GM06990 (cell line): ENCODE data around the gene PHYHD1.

Source experiments
- DNase-seq: peaks from one replicate; pipeline ENCODE4 v3.0.0-alpha.2; 2011; ENCODE audit not compliant: insufficient read length; ENCODE audit errors: extremely low read depth
- H3K27me3 ChIP-seq: replicated peaks from 2 replicates; pipeline ENCODE4 v1.6.0; 2011; ENCODE audit warnings: low read length; ENCODE audit not compliant: control insufficient read depth, insufficient read depth
- H3K36me3 ChIP-seq: 2 replicates; pipeline ENCODE4 v1.5.1; 2011; ENCODE audit warnings: low read length; ENCODE audit not compliant: control insufficient read depth, insufficient read depth
- H3K4me3 ChIP-seq: replicated peaks from 2 replicates; pipeline ENCODE4 v1.5.1; 2011; ENCODE audit warnings: low read depth, mild to moderate bottlenecking, control low read depth, low read length
- CTCF ChIP-seq: IDR thresholded peaks from 2 replicates; pipeline ENCODE4 v1.5.1; 2011; ENCODE audit warnings: low read length, control low read depth, mild to moderate bottlenecking, inconsistent platforms; ENCODE audit not compliant: insufficient read depth, poor library complexity, severe bottlenecking

PHYHD1 gene

GRCh38 chr9:128979111-128979510 lies 58.3 kb downstream of the PHYHD1 start:
- Histone ChIP-seq H3K27me3 (no peaks in the 10 kb centered on the region), H3K36me3 (peaks cover 27% of the 10 kb centered on the region), H3K4me3 (no peak overlapping the region)
- DNase-seq, result no peak
- TF ChIP-seq CTCF, result no peak

GRCh38 chr9:128983536-128983935 lies 62.8 kb downstream of the PHYHD1 start:
- Histone ChIP-seq H3K36me3 (peaks cover 32% of the 10 kb centered on the region), H3K4me3 (no peak overlapping the region), H3K27me3 (no peaks in the 10 kb centered on the region)
- no peak for DNase-seq
- no peak for TF ChIP-seq CTCF

GRCh38 chr9:128986671-128987070 lies 65.9 kb downstream of the PHYHD1 start:
- no peak for DNase-seq
- no peak for TF ChIP-seq CTCF
- H3K27me3 ChIP-seq, result no peaks in the 10 kb centered on the region
- H3K4me3 ChIP-seq, result no peak overlapping the region
- peaks cover 20% of the 10 kb centered on the region for H3K36me3 ChIP-seq

- Histone ChIP-seq H3K4me3 (no peak overlapping the region), H3K27me3 (no peaks in the 10 kb centered on the region), H3K36me3 (peaks cover 17% of the 10 kb centered on the region)
- TF ChIP-seq CTCF, result no peak
- no peak for DNase-seq
Measured at GRCh38 chr9:128987805-128988204, 67.0 kb downstream of the PHYHD1 start.
